IMR-90 (cell line): ENCODE results near the gene NCKIPSD. TPM values are rescaled to one million over a fixed set of nuclear protein-coding genes. Genes with fewer than 3 reads are reported as not detected.

Source experiments
- ATAC-seq: fragments of 200-7000 bp; cut with Tn5 transposase; 2 replicates; pipeline ENCODE4 v1.9.1; 2020; ENCODE audit warnings: low read depth, mild to moderate bottlenecking, moderate library complexity
- BruUV-seq: library from RNA; stranded (reverse); fragments of 400-500 nt; replicated peaks from 2 replicates; lab custom pipeline; 2021; lab: Mats Ljungman, UMichigan
- CTCF ChIA-PET: fragments of 300-600 bp; formaldehyde crosslinking; extraction: SDS; loops from one replicate; lab custom pipeline; 2021; ENCODE audit warnings: antibody characterized with exemption; lab: Yijun Ruan, JAX
- POLR2A ChIA-PET: fragments of 300-600 bp; sonication (Branson Sonifier 250); formaldehyde crosslinking; loops from one replicate; lab custom pipeline; 2022; ENCODE audit warnings: antibody characterized with exemption; ENCODE audit not compliant: unreplicated experiment; lab: Charles Lee
- DNase-seq: peaks from one replicate; pipeline ENCODE4 v3.0.0; 2013
- H2AFZ ChIP-seq: replicated peaks from 2 replicates; pipeline ENCODE3; 2013; ENCODE audit warnings: low read length, mild to moderate bottlenecking; ENCODE audit not compliant: poor library complexity
- H2AK5ac ChIP-seq: 2 replicates; pipeline ENCODE4 v1.6.1; 2013; ENCODE audit warnings: low read depth, low read length, inconsistent platforms
- H2AK9ac ChIP-seq: replicated peaks from 2 replicates; pipeline ENCODE3; 2013; ENCODE audit warnings: mild to moderate bottlenecking, low read depth, low read length, moderate library complexity; ENCODE audit not compliant: poor library complexity
- H2BK120ac ChIP-seq: 2 replicates; pipeline ENCODE4 v1.6.1; 2013; ENCODE audit warnings: low read depth, low read length, inconsistent platforms
- H2BK15ac ChIP-seq: 3 replicates; pipeline ENCODE4 v1.6.1; 2013; ENCODE audit warnings: low read depth, low read length, inconsistent platforms
- H2BK20ac ChIP-seq: 2 replicates; pipeline ENCODE4 v1.6.1; 2013; ENCODE audit warnings: low read depth, mild to moderate bottlenecking, inconsistent platforms, low read length, moderate library complexity
- H2BK5ac ChIP-seq: 2 replicates; pipeline ENCODE4 v1.6.1; 2013; ENCODE audit warnings: mild to moderate bottlenecking, low read depth, low read length, inconsistent platforms; ENCODE audit not compliant: poor library complexity, severe bottlenecking
- H3K14ac ChIP-seq: replicated peaks from 2 replicates; pipeline ENCODE4 v1.6.1; 2013; ENCODE audit warnings: low read depth, low read length, inconsistent platforms
- H3K18ac ChIP-seq: 2 replicates; pipeline ENCODE4 v1.6.1; 2013; ENCODE audit warnings: low read depth, low read length, control low read depth
- H3K23ac ChIP-seq: 2 replicates; pipeline ENCODE4 v1.6.1; 2013; ENCODE audit warnings: low read depth, low read length, inconsistent platforms
- H3K27ac ChIP-seq: 2 replicates; pipeline ENCODE4 v1.5.1; 2013; ENCODE audit warnings: mild to moderate bottlenecking, control low read depth, low read length; ENCODE audit not compliant: insufficient read depth
- H3K27me3 ChIP-seq: 2 replicates; pipeline ENCODE4 v1.6.1; 2013; ENCODE audit warnings: low read length; ENCODE audit not compliant: control insufficient read depth, insufficient read depth
- H3K36me3 ChIP-seq: 2 replicates; pipeline ENCODE4 v1.6.1; 2013; ENCODE audit warnings: low read length, mixed read lengths; ENCODE audit not compliant: control insufficient read depth, insufficient read depth
- H3K4ac ChIP-seq: 2 replicates; pipeline ENCODE4 v1.6.1; 2013; ENCODE audit warnings: low read depth, low read length, inconsistent platforms
- H3K4me1 ChIP-seq: 2 replicates; pipeline ENCODE4 v1.6.1; 2013; ENCODE audit warnings: low read length, mixed read lengths; ENCODE audit not compliant: control insufficient read depth, insufficient read depth
- H3K4me2 ChIP-seq: 2 replicates; pipeline ENCODE4 v1.6.1; 2013; ENCODE audit warnings: low read depth, mild to moderate bottlenecking, control low read depth, low read length, moderate library complexity
- H3K4me3 ChIP-seq: 2 replicates; pipeline ENCODE4 v1.5.1; 2013; ENCODE audit warnings: low read depth, mild to moderate bottlenecking, control low read depth, low read length, moderate library complexity; ENCODE audit not compliant: insufficient read depth
- H3K56ac ChIP-seq: 2 replicates; pipeline ENCODE4 v1.6.1; 2013; ENCODE audit warnings: low read length, inconsistent platforms; ENCODE audit not compliant: insufficient read depth; ENCODE audit errors: extremely low read depth
- H3K79me1 ChIP-seq, 2 experiments: 2 replicates each; pipeline ENCODE4 v1.6.1; 2013; ENCODE audit warnings: low read length in 2 of 2, inconsistent platforms in 1 of 2, low read depth in 1 of 2
- H3K9ac ChIP-seq: 2 replicates; pipeline ENCODE4 v1.6.1; 2013; ENCODE audit warnings: low read depth, low read length, control low read depth
- H3K9me1 ChIP-seq: 2 replicates; pipeline ENCODE4 v1.6.1; 2013; ENCODE audit warnings: low read length, inconsistent platforms; ENCODE audit not compliant: insufficient read depth
- H3K9me3 ChIP-seq: 2 replicates; pipeline ENCODE4 v1.6.1; 2013; ENCODE audit warnings: low read length; ENCODE audit not compliant: control insufficient read depth, insufficient read depth
- H4K20me1 ChIP-seq: 2 replicates; pipeline ENCODE4 v1.6.1; 2013; ENCODE audit warnings: low read length, inconsistent platforms; ENCODE audit not compliant: insufficient read depth
- H4K5ac ChIP-seq: 2 replicates; pipeline ENCODE4 v1.6.1; 2013; ENCODE audit warnings: mild to moderate bottlenecking, low read depth, low read length, control low read depth
- H4K8ac ChIP-seq, 2 experiments: 2 replicates each; pipeline ENCODE4 v1.6.1; 2013; ENCODE audit warnings: low read depth in 2 of 2, low read length in 2 of 2, control low read depth in 1 of 2, inconsistent platforms in 1 of 2
- H4K91ac ChIP-seq: 2 replicates; pipeline ENCODE4 v1.6.1; 2013; ENCODE audit warnings: low read depth, low read length, inconsistent platforms; ENCODE audit not compliant: insufficient read depth
- BHLHE40 ChIP-seq: fragments of 150-350 bp; IDR thresholded peaks from 2 replicates; pipeline ENCODE4 v1.6.1; 2016; ENCODE audit warnings: mild to moderate bottlenecking, low read depth, low read length
- CEBPB ChIP-seq: IDR thresholded peaks from 2 replicates; pipeline ENCODE4 v1.6.1; 2012; ENCODE audit warnings: low read depth, low read length, improper control_type of control experiment
- CHD1 ChIP-seq: IDR thresholded peaks from 2 replicates; pipeline ENCODE4 v1.6.1; 2012; ENCODE audit warnings: low read depth, low read length, improper control_type of control experiment
- CTCF ChIP-seq: conservative IDR thresholded peaks from 2 replicates; pipeline ENCODE4 v1.5.1; 2012; ENCODE audit warnings: mild to moderate bottlenecking, low read depth, low read length, improper control_type of control experiment
- ELK1 ChIP-seq: fragments of 150-350 bp; IDR thresholded peaks from 2 replicates; pipeline ENCODE4 v1.6.1; 2016; ENCODE audit warnings: low read depth, mild to moderate bottlenecking, low read length, moderate library complexity, borderline replicate concordance
- FOS ChIP-seq: fragments of 150-350 bp; IDR thresholded peaks from 2 replicates; pipeline ENCODE4 v1.6.1; 2016; ENCODE audit warnings: low read depth, low read length
- MAFK ChIP-seq: IDR thresholded peaks from 2 replicates; pipeline ENCODE4 v1.6.1; 2012; ENCODE audit warnings: low read depth, low read length, improper control_type of control experiment
- MAZ ChIP-seq: IDR thresholded peaks from 2 replicates; pipeline ENCODE4 v1.6.1; 2012; ENCODE audit warnings: low read depth, mild to moderate bottlenecking, low read length, improper control_type of control experiment, moderate library complexity, borderline replicate concordance
- MXI1 ChIP-seq: IDR thresholded peaks from 2 replicates; pipeline ENCODE4 v1.6.1; 2012; ENCODE audit warnings: low read depth, mild to moderate bottlenecking, low read length, moderate library complexity, borderline replicate concordance
- NFE2L2 ChIP-seq: fragments of 150-350 bp; IDR thresholded peaks from 2 replicates; pipeline ENCODE4 v1.6.1; 2016; ENCODE audit warnings: low read depth, mild to moderate bottlenecking, low read length
- POLR2A ChIP-seq: IDR thresholded peaks from 2 replicates; pipeline ENCODE4 v1.6.1; 2012; ENCODE audit warnings: mild to moderate bottlenecking, low read depth, low read length
- RAD21 ChIP-seq: IDR thresholded peaks from 2 replicates; pipeline ENCODE4 v1.6.1; 2012; ENCODE audit warnings: low read length, improper control_type of control experiment
- RCOR1 ChIP-seq: IDR thresholded peaks from 2 replicates; pipeline ENCODE4 v1.6.1; 2012; ENCODE audit warnings: mild to moderate bottlenecking, low read length, improper control_type of control experiment; ENCODE audit not compliant: insufficient replicate concordance
- RFX5 ChIP-seq: IDR thresholded peaks from 2 replicates; pipeline ENCODE4 v1.8.0; 2012; ENCODE audit warnings: low read depth, mild to moderate bottlenecking, low read length, moderate library complexity
- SMC3 ChIP-seq: fragments of 150-350 bp; IDR thresholded peaks from 2 replicates; pipeline ENCODE4 v1.6.1; 2016; ENCODE audit warnings: low read depth, mild to moderate bottlenecking, antibody characterized with exemption, low read length, moderate library complexity
- USF2 ChIP-seq: fragments of 150-350 bp; IDR thresholded peaks from 2 replicates; pipeline ENCODE4 v1.6.1; 2017; ENCODE audit warnings: mild to moderate bottlenecking, antibody characterized with exemption, low read length, low read depth
- WGBS, 2 experiments: methylation state at CpG; one replicate each; pipeline versions ENCODE4 v1.1.5 to v1.1.7; 2013; ENCODE audit warnings: missing lambda C conversion rate in 2 of 2; ENCODE audit not compliant: insufficient read length in 1 of 2; ENCODE audit errors: extremely low coverage in 2 of 2; 5-methylcytosine and 5-hydroxymethylcytosine counted together
- dilution Hi-C: fragments of 300-500 bp; cut with HindIII; formaldehyde crosslinking; loops from one replicate; pipeline ENCODE4 v1.14.3; 2018; ENCODE audit warnings: low sequenced_read_pairs; ENCODE audit not compliant: unreplicated experiment
- in situ Hi-C: fragments of 300-500 bp; cut with MboI; formaldehyde crosslinking; loops from 3 replicates; pipeline ENCODE4 v1.14.3; 2019; ENCODE audit warnings: low sequenced_read_pairs, inconsistent platforms, mixed read lengths
- intact Hi-C: fragments of 100-400 bp; cut with micrococcal nuclease; formaldehyde crosslinking; loops from 2 replicates; pipeline ENCODE4 v1.10.0; 2022
- polyA plus RNA-seq, 3 experiments: library from polyadenylated mRNA; depleted of rRNA; stranded (reverse); fragments of >200 nt; gene quantifications; 2 replicates each; pipeline ENCODE4 v1.2.3, GENCODE V29; 2012; ENCODE audit warnings: low replicate concordance in 1 of 3
- total RNA-seq: library from RNA; depleted of rRNA; stranded (reverse); fragments of >200 nt; gene quantifications from 2 replicates; pipeline ENCODE4 v1.2.3, GENCODE V29; 2012

The NCKIPSD gene
- total and polyA plus RNA-seq, 2 of the 4 experiments (the other 2 are of a cell fraction), result 21.0 to 38.3 TPM

- ChIA-PET CTCF (no interaction called here), POLR2A (no interaction called here)
- Histone ChIP-seq H4K5ac (no peak overlapping the region), H3K27ac (no peak overlapping the region), H3K4me3 (no peak overlapping the region), H3K9ac (no peak overlapping the region), H4K20me1 (peaks cover 96% of the 10 kb centered on the region), H4K91ac (no peak overlapping the region), H2BK120ac (no peak overlapping the region), H3K79me1 (peaks cover 26 to 73% of the 10 kb centered on the region in 2 experiments), H3K9me1 (peaks cover 23% of the 10 kb centered on the region), H3K18ac (no peak overlapping the region), H4K8ac (no peak overlapping the region), H2AK9ac (no peak overlapping the region), H3K14ac (no peak overlapping the region), H3K4ac (no peak overlapping the region), H2AFZ (no peak overlapping the region), H2BK5ac (no peak overlapping the region), H3K23ac (no peak overlapping the region), H3K9me3 (no peaks in the 10 kb centered on the region), H2AK5ac (no peak overlapping the region), H2BK15ac (no peak overlapping the region), H3K27me3 (no peaks in the 10 kb centered on the region), H3K36me3 (peaks cover 30% of the 10 kb centered on the region), H3K4me1 (peaks cover 21% of the 10 kb centered on the region), H3K4me2 (no peak overlapping the region), H2BK20ac (no peak overlapping the region), H3K56ac (no peak overlapping the region)
- DNase-seq (no peak), ATAC-seq (no peak)
- no TSS peak for BruUV-seq
- TF ChIP-seq NFE2L2 (no peak), CTCF (no peak), MAZ (no peak), MXI1 (no peak), FOS (no peak), MAFK (no peak), RCOR1 (no peak), RAD21 (no peak), USF2 (no peak), SMC3 (no peak), CEBPB (no peak), BHLHE40 (no peak), ELK1 (no peak), CHD1 (no peak), POLR2A (no peak), RFX5 (no peak)
- intact Hi-C loops (no loop called here), in situ Hi-C loops (no loop called here), dilution Hi-C loops (no loop called here)
- 100% methylated on average over 7 of the region's 8 CpGs; no CpG with 5 or more reads in 1 of the 2 experiments for WGBS, 2 experiments
These were observed 13.2 kb upstream of the NCKIPSD start for GRCh38 chr3:48698891-48699290.
